ENCODE data around the gene CIAO2A.

The CIAO2A gene

DNA sequence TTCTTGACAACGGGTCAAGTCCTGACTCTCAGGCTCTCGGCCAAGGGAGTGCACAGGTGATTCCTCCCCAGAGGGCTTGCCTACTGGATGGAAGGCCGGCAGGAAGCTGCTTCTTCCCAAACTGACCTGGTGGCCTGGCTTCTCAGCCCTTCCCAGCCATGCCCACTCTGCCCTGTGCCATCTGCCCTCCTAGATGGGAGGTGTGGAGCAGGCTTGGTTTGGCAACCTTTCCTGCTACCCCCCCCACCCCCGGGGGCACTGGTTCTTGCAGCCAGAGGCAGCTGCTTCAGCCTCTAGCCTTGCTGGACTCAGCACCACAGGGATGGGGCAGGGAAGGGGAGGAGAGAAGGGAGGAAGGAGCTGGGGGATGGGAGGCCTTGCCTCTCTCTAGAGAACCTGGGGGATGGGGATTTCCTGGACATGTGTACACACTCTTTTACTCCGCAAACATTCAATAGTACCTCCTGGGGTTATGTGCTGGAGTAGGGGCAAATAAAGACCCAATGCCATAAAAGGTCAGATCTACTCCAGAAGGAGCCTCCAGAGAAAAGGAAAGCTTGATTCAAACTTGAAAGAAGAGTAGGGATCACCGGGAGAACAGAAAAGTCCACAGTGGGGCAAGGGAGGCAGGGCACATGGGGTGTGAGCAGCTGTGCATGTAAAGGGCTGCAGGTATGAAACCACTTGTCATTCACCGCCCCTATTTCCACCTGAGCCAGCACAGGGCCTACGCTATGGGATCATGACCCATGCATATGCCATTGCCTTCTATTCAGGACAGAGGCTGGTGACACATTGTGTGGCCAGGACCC, 43.2 kb downstream of the CIAO2A start:
- no peaks in the 10 kb centered on the region for H3K9me3 ChIP-seq (ENCODE audit: control insufficient read depth, insufficient read depth, low read length)

DNA sequence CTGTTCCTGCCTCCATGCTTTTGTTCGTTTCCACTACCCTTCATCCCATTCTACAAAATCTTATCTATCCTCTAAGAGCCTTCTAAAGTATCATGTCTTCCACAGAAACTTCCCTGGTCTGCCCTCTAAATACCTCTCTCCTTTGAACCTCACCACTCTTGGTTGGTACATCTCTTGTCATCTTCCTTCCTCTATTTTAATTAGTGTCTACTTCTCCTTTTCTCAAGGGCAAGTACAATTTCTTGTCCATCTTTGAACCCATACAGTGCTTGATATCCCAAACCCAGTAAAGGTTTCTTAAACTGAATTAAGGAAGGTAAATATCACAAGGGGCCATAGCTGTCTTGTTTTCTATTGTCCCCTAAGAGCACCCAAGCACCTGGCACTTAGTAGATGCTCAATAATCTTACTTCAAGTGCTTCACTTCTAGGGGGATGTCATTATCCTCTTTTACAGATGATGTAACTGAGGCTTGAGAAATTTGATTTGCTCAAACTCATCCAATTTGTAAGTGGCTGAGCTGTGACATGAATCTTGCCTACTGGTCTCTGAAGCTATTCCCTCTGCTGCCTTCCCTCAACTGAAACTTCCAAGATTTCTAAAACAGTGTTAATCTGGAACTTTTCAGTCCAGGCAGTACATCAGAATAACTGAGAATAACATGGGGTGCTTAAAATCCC, 44.7 kb downstream of the CIAO2A start:
- H3K36me3 ChIP-seq (ENCODE audit: control insufficient read depth, insufficient read depth, low read length): no peaks in the 10 kb centered on the region
- H3K4me3 ChIP-seq (ENCODE audit: low read depth, low read length): no peak overlapping the region
- H3K4me1 ChIP-seq (ENCODE audit: control insufficient read depth, insufficient read depth, low read length): peaks cover 4% of the 10 kb centered on the region; the same call in 1 of the 2 replicates
- H3K27me3 ChIP-seq (ENCODE audit: control insufficient read depth, insufficient read depth, low read length): peaks cover 36% of the 10 kb centered on the region
- no peak overlapping the region for H3K27ac ChIP-seq (ENCODE audit: low read depth, low read length)
- H3K9me3 ChIP-seq (ENCODE audit: control insufficient read depth, insufficient read depth, low read length): no peaks in the 10 kb centered on the region
- no peak overlapping the region for H3K9ac ChIP-seq (ENCODE audit: low read depth, low read length)

More for the DNA sequence above, 43.2 kb downstream of the CIAO2A start:
- Histone ChIP-seq H3K4me1 (ENCODE audit: control insufficient read depth, insufficient read depth, low read length) (peaks cover 4% of the 10 kb centered on the region; the same call in 1 of the 2 replicates), H3K9ac (ENCODE audit: low read depth, low read length) (no peak overlapping the region), H3K27ac (ENCODE audit: low read depth, low read length) (no peak overlapping the region), H3K27me3 (ENCODE audit: control insufficient read depth, insufficient read depth, low read length) (peaks cover 25% of the 10 kb centered on the region), H3K4me3 (ENCODE audit: low read depth, low read length) (no peak overlapping the region), H3K36me3 (ENCODE audit: control insufficient read depth, insufficient read depth, low read length) (no peaks in the 10 kb centered on the region)

DNA sequence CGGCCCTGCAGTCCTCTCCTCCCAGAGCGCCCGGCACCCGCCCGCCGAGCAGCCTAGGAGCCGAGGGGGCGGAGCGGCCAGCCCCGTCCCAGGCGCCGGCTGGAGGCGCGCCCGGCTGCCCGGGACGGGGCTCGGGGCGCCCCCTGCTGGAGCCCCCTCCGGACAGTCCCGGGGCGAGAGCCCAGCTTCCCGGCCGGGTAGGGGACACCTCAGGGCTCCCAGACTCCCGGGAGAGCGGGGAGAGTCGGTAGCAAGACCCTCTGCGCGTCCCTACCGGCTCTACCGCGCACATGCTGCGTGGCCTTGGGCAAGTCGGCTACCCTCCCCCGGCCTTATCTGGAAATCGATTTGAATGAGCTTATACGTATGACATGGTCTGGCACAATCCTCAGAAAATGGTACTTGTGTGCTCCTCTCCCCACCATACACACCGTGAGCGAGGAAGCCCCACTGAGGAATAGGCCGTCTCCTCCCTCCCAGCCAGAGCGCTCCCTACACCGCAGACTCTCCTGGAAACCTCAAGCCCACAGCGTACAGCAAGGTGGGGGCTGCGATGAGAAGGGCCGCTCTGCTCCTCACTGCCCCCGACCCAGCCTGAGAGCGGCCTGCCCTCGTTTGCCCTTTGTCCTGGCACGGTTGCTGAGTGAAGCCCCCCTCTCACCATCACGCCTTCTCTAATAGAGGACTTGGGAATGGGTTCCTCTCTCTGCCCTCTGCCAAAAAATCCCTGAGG, 47.1 kb downstream of the CIAO2A start, which contains the start of gene DAPK2:
Gene DAPK2 (minus strand): TSS at position 65 of the 733 bp plus-strand sequence. CDS start 6,224 bp downstream, outside the sequence.
- Histone ChIP-seq H3K36me3 (ENCODE audit: control insufficient read depth, insufficient read depth, low read length) (no peaks in the 10 kb centered on the region), H3K9ac (ENCODE audit: low read depth, low read length) (no peak within 1 kb of the TSS; the same call in 1 of the 2 replicates), H3K4me3 (ENCODE audit: low read depth, low read length) (peak within 1 kb of the TSS; percentile 56), H3K9me3 (ENCODE audit: control insufficient read depth, insufficient read depth, low read length) (no peaks in the 10 kb centered on the region), H3K27ac (ENCODE audit: low read depth, low read length) (no peak within 1 kb of the TSS), H3K4me1 (ENCODE audit: control insufficient read depth, insufficient read depth, low read length) (peaks cover 4% of the 10 kb centered on the region; the same call in 1 of the 2 replicates), H3K27me3 (ENCODE audit: control insufficient read depth, insufficient read depth, low read length) (peaks cover 36% of the 10 kb centered on the region)

DNA sequence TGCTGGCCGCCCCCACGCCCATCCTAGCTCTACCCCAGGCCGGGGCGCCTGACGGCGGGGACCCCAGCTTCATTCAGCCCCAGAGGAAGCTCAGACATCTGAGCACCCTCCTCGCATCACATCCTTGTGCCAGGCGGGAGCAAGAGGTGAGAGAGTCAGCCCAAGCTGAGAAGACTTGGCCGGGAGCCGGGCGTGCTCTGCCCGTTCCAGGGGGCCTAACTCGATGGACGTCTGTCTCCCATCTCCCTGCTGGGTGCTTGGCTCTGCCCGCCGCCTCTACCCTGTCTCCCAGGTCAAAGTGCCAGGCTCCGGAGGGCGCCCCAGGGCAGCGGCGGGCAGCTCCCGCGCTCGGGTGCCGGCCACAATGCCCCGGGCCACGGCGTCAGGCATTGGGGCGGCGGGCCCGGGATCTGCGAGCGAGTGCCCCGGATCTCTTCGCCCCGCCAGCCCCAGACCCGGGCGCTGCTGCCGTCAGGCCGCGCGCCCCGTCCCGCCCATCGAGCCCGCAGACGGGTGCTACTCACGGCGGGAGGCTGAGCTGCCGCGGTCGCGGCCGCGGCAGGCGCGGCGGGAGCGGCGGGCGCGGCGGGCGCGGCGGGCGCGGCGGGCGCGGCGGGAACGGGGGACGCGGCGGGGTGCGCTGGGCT, 47.7 kb downstream of the CIAO2A start:
- no peaks in the 10 kb centered on the region for H3K9me3 ChIP-seq (ENCODE audit: control insufficient read depth, insufficient read depth, low read length)
- no peak overlapping the region for H3K27ac ChIP-seq (ENCODE audit: low read depth, low read length)
- H3K36me3 ChIP-seq (ENCODE audit: control insufficient read depth, insufficient read depth, low read length): no peaks in the 10 kb centered on the region
- peaks cover 4% of the 10 kb centered on the region; the same call in 1 of the 2 replicates for H3K4me1 ChIP-seq (ENCODE audit: control insufficient read depth, insufficient read depth, low read length)
- H3K4me3 ChIP-seq (ENCODE audit: low read depth, low read length): peak overlapping the region; percentile 56
- peaks cover 36% of the 10 kb centered on the region for H3K27me3 ChIP-seq (ENCODE audit: control insufficient read depth, insufficient read depth, low read length)
- H3K9ac ChIP-seq (ENCODE audit: low read depth, low read length): no peak overlapping the region; the same call in 1 of the 2 replicates

DNA sequence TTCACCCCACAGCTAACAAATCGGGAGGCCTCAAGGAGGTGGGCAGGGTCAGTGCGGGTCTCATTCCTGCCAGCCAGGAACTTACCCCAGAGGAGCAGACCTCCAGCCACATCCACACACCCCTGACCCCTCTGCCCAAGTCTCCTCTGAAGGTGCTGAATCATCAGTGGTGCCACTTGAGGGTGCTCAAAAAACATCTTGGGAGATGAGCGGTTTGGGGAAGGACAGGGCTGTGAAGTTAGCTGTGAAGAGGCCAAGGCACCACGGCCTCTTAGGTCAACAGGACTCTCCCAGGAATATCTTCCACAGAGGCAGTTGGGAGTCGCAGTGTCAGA, 48.6 kb downstream of the CIAO2A start:
- H3K36me3 ChIP-seq (ENCODE audit: control insufficient read depth, insufficient read depth, low read length): no peaks in the 10 kb centered on the region
- H3K9me3 ChIP-seq (ENCODE audit: control insufficient read depth, insufficient read depth, low read length): no peaks in the 10 kb centered on the region
- H3K4me3 ChIP-seq (ENCODE audit: low read depth, low read length): no peak overlapping the region
- H3K27me3 ChIP-seq (ENCODE audit: control insufficient read depth, insufficient read depth, low read length): peaks cover 36% of the 10 kb centered on the region
- no peak overlapping the region for H3K27ac ChIP-seq (ENCODE audit: low read depth, low read length)
- H3K9ac ChIP-seq (ENCODE audit: low read depth, low read length): no peak overlapping the region
- H3K4me1 ChIP-seq (ENCODE audit: control insufficient read depth, insufficient read depth, low read length): peaks cover 4% of the 10 kb centered on the region; the same call in 1 of the 2 replicates

DNA sequence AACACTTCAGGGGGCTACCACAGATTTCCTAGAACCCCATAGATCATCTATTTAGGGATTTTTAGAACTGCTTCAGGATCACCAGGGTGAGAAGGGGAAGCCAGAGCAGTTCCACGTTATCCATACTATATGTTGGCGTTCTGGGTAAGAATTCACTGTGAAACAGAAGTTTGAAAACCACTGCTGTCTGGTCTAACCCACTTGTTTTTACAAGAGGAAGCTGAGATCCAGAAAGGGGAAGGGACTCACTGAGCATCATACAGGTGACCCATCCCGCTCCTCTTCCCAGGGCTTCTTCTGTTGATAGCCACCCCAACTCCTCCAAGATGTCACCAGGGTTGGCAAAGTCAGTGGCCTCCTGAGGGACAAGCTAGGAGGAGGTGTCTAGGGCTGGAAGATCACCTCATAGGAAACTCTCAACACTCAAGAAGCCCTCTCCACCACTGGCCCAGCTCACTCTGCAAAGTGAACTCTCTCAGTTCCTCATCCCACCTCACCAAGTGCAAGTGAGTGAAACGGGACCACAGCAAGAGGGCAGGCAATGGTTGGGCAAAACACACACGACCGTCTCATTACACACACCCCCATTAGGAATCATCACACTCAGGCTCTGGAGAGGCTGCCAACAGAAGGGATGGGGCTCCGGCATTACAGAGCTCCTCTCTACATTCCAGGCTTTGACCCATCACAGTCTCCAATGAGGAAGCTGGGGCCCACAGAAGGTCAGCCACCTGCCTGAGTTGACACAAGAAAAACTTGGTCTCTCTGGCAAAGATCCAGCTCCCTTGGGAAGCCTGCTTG, 49.1 kb downstream of the CIAO2A start:
- H3K4me1 ChIP-seq (ENCODE audit: control insufficient read depth, insufficient read depth, low read length): peaks cover 4% of the 10 kb centered on the region; the same call in 1 of the 2 replicates
- no peaks in the 10 kb centered on the region for H3K9me3 ChIP-seq (ENCODE audit: control insufficient read depth, insufficient read depth, low read length)
- no peak overlapping the region for H3K27ac ChIP-seq (ENCODE audit: low read depth, low read length)
- no peak overlapping the region for H3K4me3 ChIP-seq (ENCODE audit: low read depth, low read length)
- H3K9ac ChIP-seq (ENCODE audit: low read depth, low read length): no peak overlapping the region
- no peaks in the 10 kb centered on the region for H3K36me3 ChIP-seq (ENCODE audit: control insufficient read depth, insufficient read depth, low read length)
- H3K27me3 ChIP-seq (ENCODE audit: control insufficient read depth, insufficient read depth, low read length): peaks cover 36% of the 10 kb centered on the region

DNA sequence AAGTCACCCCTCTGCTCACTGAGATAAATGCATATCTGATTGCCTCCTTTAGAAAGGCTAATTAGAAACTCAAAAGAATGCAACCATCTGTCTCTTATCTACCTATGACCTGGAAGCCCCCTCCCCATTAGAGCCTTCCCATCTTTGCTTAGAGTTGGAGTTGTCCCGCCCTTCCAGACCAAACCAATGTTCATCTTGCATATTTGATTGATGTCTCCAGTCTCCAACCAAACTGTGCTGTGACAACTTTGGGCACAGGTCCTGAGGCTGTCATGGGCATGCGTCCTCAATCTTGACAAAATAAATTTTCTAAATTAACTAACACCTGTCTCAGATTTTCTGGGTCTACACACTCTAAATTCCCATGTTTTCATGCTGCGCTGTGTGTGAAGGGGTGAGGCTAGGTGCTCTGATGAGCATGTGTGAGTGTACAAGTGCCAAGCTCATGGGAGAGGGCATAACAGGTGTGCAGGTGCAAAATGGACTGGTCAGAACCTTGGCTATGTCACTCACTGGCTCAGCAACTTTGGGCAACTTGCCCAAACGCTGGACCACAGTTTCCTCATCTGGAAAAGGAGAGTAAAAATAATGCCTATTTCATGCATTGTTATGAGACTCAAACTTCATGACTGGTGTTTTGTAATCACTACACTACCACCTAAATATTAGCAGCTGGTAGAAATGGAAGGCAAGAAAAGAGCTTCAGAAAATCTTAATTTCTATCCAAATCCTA, 54.6 kb downstream of the CIAO2A start:
- Histone ChIP-seq H3K9ac (ENCODE audit: low read depth, low read length) (no peak overlapping the region), H3K27ac (ENCODE audit: low read depth, low read length) (no peak overlapping the region), H3K36me3 (ENCODE audit: control insufficient read depth, insufficient read depth, low read length) (no peaks in the 10 kb centered on the region), H3K27me3 (ENCODE audit: control insufficient read depth, insufficient read depth, low read length) (no peaks in the 10 kb centered on the region; the same call in 1 of the 2 replicates), H3K4me1 (ENCODE audit: control insufficient read depth, insufficient read depth, low read length) (0 out of 2 replicates have a peak, but pooled peaks cover 6% of the 10 kb centered on the region), H3K9me3 (ENCODE audit: control insufficient read depth, insufficient read depth, low read length) (no peaks in the 10 kb centered on the region), H3K4me3 (ENCODE audit: low read depth, low read length) (no peak overlapping the region)

DNA sequence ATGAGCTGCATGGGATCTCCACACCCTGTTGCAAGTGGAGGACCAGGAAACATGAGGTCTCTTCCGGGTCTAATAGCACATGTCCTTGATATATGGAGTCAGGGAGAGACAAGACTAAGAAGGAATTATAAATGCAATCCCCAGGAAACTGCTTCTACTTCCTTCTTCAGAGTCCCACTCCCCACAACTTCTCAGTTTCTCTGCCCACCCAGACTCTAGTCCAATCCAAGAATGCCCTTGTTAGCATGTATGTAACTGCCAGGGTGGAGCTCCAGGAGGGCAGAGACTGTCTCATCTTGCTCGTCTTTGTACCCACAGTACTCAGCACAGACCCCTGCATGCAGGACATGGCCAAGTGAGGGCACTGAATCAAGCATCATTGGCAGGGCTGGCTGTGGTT, 55.7 kb downstream of the CIAO2A start:
- H3K36me3 ChIP-seq (ENCODE audit: control insufficient read depth, insufficient read depth, low read length): no peaks in the 10 kb centered on the region
- no peak overlapping the region for H3K4me3 ChIP-seq (ENCODE audit: low read depth, low read length)
- H3K27ac ChIP-seq (ENCODE audit: low read depth, low read length): no peak overlapping the region
- H3K4me1 ChIP-seq (ENCODE audit: control insufficient read depth, insufficient read depth, low read length): 0 out of 2 replicates have a peak, but pooled peaks cover 6% of the 10 kb centered on the region
- H3K27me3 ChIP-seq (ENCODE audit: control insufficient read depth, insufficient read depth, low read length): no peaks in the 10 kb centered on the region
- no peak overlapping the region for H3K9ac ChIP-seq (ENCODE audit: low read depth, low read length)
- H3K9me3 ChIP-seq (ENCODE audit: control insufficient read depth, insufficient read depth, low read length): no peaks in the 10 kb centered on the region

DNA sequence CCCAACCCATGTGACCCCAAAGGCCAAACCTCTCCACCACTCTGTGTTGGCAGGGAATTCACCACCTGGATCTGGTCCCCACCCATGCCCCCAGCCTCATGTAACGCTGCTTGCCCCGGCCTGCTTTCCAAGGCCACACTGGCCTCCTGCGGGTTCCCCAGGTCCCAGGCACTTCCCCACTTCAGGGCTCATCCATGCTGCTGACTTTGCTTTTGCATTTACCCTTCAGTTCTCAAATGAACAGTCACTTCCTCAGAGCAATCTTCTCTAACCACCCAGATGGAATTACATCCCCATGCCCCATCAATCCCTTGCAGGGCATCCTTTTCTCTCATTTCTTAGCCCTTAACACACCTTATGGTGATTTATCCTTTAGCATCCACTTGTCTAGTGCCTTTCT, 56.5 kb downstream of the CIAO2A start:
- no peak overlapping the region for H3K4me3 ChIP-seq (ENCODE audit: low read depth, low read length)
- H3K4me1 ChIP-seq (ENCODE audit: control insufficient read depth, insufficient read depth, low read length): 0 out of 2 replicates have a peak, but pooled peaks cover 6% of the 10 kb centered on the region
- H3K9ac ChIP-seq (ENCODE audit: low read depth, low read length): no peak overlapping the region

More for the DNA sequence above, 56.5 kb downstream of the CIAO2A start:
- Histone ChIP-seq H3K36me3 (ENCODE audit: control insufficient read depth, insufficient read depth, low read length) (no peaks in the 10 kb centered on the region), H3K27me3 (ENCODE audit: control insufficient read depth, insufficient read depth, low read length) (no peaks in the 10 kb centered on the region), H3K27ac (ENCODE audit: low read depth, low read length) (no peak overlapping the region), H3K9me3 (ENCODE audit: control insufficient read depth, insufficient read depth, low read length) (no peaks in the 10 kb centered on the region)
